Lower lobe of right lung (tissue), 2 donors: ENCODE results near the gene ZNRD2. TPM values are rescaled to one million over a fixed set of nuclear protein-coding genes. Genes with fewer than 3 reads are reported as not detected.

Source experiments
- ATAC-seq, 2 donors: fragments of 200-7000 bp; cut with Tn5 transposase; one replicate each; pipeline ENCODE4 v1.9.1; 2020 to 2022; ENCODE audit warnings: mild to moderate bottlenecking in 2 of 2, moderate library complexity in 2 of 2
- DNase-seq: peaks from one replicate; pipeline ENCODE4 v3.0.0-alpha.2; 2020
- H3K27ac ChIP-seq: fragments of 200-600 bp; one replicate; pipeline ENCODE4 v1.8.0; 2022
- H3K27me3 ChIP-seq: fragments of 200-600 bp; one replicate; pipeline ENCODE4 v1.8.0; 2022; ENCODE audit warnings: low read depth
- H3K36me3 ChIP-seq: fragments of 200-600 bp; one replicate; pipeline ENCODE4 v1.8.0; 2022; ENCODE audit warnings: mild to moderate bottlenecking
- H3K4me1 ChIP-seq: fragments of 200-600 bp; one replicate; pipeline ENCODE4 v1.8.0; 2022
- H3K4me3 ChIP-seq: fragments of 200-600 bp; one replicate; pipeline ENCODE4 v1.8.0; 2022; ENCODE audit warnings: mild to moderate bottlenecking
- H3K9me3 ChIP-seq: fragments of 200-600 bp; one replicate; pipeline ENCODE4 v1.8.0; 2022
- CTCF ChIP-seq: fragments of 200-600 bp; IDR thresholded peaks from one replicate; pipeline ENCODE4 v1.8.0; 2022; ENCODE audit warnings: antibody characterized with exemption, mild to moderate bottlenecking
- intact Hi-C: fragments of 100-400 bp; cut with DNase I; formaldehyde crosslinking; loops from one replicate; pipeline ENCODE4 v1.11.0; 2022
- total RNA-seq: library from RNA; stranded (reverse); fragmentation: NEBNext Ultra II Directional; extraction: Animal tissue kit (Norgen Biotek cat#: 25700); gene quantifications from one replicate; pipeline ENCODE4 v1.2.1, GENCODE V29; 2021
- donor health status: DM: no; HTN: yes; CAD: no; lungs with severe emphysema.

The ZNRD2 gene
- total RNA-seq, 1 donor from 2014 or later: 25.1 TPM

GRCh38 chr11:65598258-65598699 lies 28.0 kb downstream of the ZNRD2 start:
- Histone ChIP-seq H3K27ac (no peak overlapping the region), H3K4me1 (peaks cover 19% of the 10 kb centered on the region), H3K4me3 (no peak overlapping the region), H3K9me3 (no peaks in the 10 kb centered on the region), H3K27me3 (no peaks in the 10 kb centered on the region), H3K36me3 (peaks cover 71% of the 10 kb centered on the region)
- DNase-seq: no peak
- intact Hi-C loops: no loop called here
- no peak for TF ChIP-seq CTCF
- no peak for ATAC-seq

GRCh38 chr11:65599216-65599954 lies 29.1 kb downstream of the ZNRD2 start:
- H3K27ac ChIP-seq: no peak overlapping the region
- ATAC-seq: no peak
- no peak for TF ChIP-seq CTCF
- H3K4me3 ChIP-seq: no peak overlapping the region
- intact Hi-C loops: no loop called here
- H3K27me3 ChIP-seq: no peaks in the 10 kb centered on the region
- H3K36me3 ChIP-seq: peaks cover 78% of the 10 kb centered on the region
- no peaks in the 10 kb centered on the region for H3K9me3 ChIP-seq
- no peak for DNase-seq
- peaks cover 15% of the 10 kb centered on the region for H3K4me1 ChIP-seq

DNA sequence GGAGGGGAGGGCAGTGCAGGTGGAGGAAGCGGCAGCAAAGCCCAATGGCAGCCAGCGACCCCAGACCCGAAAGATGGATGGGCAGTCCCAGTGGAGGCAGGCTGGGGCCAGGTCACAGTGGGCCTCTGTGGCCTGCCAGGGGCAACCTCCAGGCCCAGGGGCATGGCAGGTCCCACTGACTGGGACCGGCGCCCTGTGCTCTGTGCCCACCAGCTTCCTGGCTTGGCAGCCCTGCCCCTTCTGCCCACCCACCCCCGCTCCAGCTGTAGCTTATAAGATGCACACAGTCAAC lies 29.6 kb downstream of the ZNRD2 start:
- peaks cover 83% of the 10 kb centered on the region for H3K36me3 ChIP-seq
- TF ChIP-seq CTCF: no peak
- no peak for ATAC-seq
- H3K4me1 ChIP-seq: peaks cover 11% of the 10 kb centered on the region
- H3K4me3 ChIP-seq: no peak overlapping the region
- no peaks in the 10 kb centered on the region for H3K27me3 ChIP-seq
- H3K27ac ChIP-seq: no peak overlapping the region
- no peaks in the 10 kb centered on the region for H3K9me3 ChIP-seq
- intact Hi-C loops: no loop called here
- no peak for DNase-seq

- no peak for TF ChIP-seq CTCF
- Histone ChIP-seq H3K27ac (no peak overlapping the region), H3K9me3 (no peaks in the 10 kb centered on the region), H3K4me3 (no peak overlapping the region), H3K36me3 (peaks cover 98% of the 10 kb centered on the region), H3K4me1 (peaks cover 25% of the 10 kb centered on the region), H3K27me3 (no peaks in the 10 kb centered on the region)
- DNase-seq (no peak), ATAC-seq (no peak)
- intact Hi-C loops: no loop called here
Observed at GRCh38 chr11:65604258-65604657, 34.0 kb downstream of the ZNRD2 start.

- ATAC-seq: peak; percentile 96 to 97
- peaks cover 52% of the 10 kb centered on the region for H3K4me1 ChIP-seq
- H3K36me3 ChIP-seq: peaks cover 86% of the 10 kb centered on the region
- no peaks in the 10 kb centered on the region for H3K9me3 ChIP-seq
- intact Hi-C loops: no loop called here
- DNase-seq: peak; percentile 94
- peak overlapping the region; percentile 38 for H3K4me3 ChIP-seq
- TF ChIP-seq CTCF: no peak
- H3K27me3 ChIP-seq: no peaks in the 10 kb centered on the region
- H3K27ac ChIP-seq: peak overlapping the region; percentile 68
Observed at GRCh38 chr11:65606876-65607613, 36.8 kb downstream of the ZNRD2 start.
